ENCODE data around the gene ELAVL1. TPM values are rescaled to one million over a fixed set of nuclear protein-coding genes. Genes with fewer than 3 reads are reported as not detected.

ELAVL1 gene
- total and polyA plus RNA-seq, 12 donors, result 12.8 to 78.9 (median 44.6) TPM

DNA sequence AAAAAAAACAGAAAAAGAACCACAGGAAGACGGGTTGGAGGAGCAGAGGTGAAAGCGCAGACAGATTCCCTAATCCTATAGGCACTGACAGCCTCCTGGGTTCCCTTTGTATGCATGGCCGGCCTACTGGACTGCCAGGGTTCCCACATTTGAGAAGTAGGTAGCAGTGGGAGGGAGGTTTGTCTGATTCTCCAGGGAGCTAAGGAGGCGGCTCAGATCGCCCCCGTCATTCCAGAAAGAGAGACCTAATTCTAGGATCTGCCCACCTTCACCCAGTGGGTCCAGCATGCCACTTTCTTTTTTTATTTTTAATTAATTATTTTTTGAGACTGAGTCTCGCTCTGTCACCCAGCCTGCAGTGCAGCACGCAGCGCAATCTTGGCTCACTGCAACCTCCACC is 37.5 kb upstream of the ELAVL1 start:
- Histone ChIP-seq H3K4me3 (no peak overlapping the region), H3K27me3 (peaks cover 7% of the 10 kb centered on the region), H3K4me1 (replicated peaks in 1 of 2) (no peaks in the 10 kb centered on the region), H3K27ac (no peak overlapping the region), H3K9me3 (replicated peaks in 1 of 3) (no peaks in the 10 kb centered on the region), H3K36me3 (replicated peaks in 1 of 2) (no peaks in the 10 kb centered on the region)
- no peak for TF ChIP-seq POLR2A (IDR thresholded peaks at IDR 0.05)
- TF ChIP-seq, protein P1, sequence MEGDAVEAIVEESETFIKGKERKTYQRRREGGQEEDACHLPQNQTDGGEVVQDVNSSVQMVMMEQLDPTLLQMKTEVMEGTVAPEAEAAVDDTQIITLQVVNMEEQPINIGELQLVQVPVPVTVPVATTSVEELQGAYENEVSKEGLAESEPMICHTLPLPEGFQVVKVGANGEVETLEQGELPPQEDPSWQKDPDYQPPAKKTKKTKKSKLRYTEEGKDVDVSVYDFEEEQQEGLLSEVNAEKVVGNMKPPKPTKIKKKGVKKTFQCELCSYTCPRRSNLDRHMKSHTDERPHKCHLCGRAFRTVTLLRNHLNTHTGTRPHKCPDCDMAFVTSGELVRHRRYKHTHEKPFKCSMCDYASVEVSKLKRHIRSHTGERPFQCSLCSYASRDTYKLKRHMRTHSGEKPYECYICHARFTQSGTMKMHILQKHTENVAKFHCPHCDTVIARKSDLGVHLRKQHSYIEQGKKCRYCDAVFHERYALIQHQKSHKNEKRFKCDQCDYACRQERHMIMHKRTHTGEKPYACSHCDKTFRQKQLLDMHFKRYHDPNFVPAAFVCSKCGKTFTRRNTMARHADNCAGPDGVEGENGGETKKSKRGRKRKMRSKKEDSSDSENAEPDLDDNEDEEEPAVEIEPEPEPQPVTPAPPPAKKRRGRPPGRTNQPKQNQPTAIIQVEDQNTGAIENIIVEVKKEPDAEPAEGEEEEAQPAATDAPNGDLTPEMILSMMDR (IDR thresholded peaks at IDR 0.05), result no peak
- DNase-seq, result no peak
- WGBS, 4 donors, result 88 to 94% (median 92%) methylated on average over 9 of the region's 9 CpGs
- intact Hi-C loops (cut with DNase I), result no loop called here

- WGBS, 4 donors, result 67 to 87% (median 77%) methylated on average over 4 to 7 of the region's 7 CpGs
- Histone ChIP-seq H3K4me1 (replicated peaks in 1 of 2) (no peaks in the 10 kb centered on the region), H3K4me3 (no peak overlapping the region), H3K27ac (no peak overlapping the region), H3K27me3 (peaks cover 7% of the 10 kb centered on the region), H3K9me3 (replicated peaks in 1 of 3) (no peaks in the 10 kb centered on the region), H3K36me3 (replicated peaks in 1 of 2) (no peaks in the 10 kb centered on the region)
- intact Hi-C loops (cut with DNase I), result no loop called here
- no peak for TF ChIP-seq POLR2A (IDR thresholded peaks at IDR 0.05)
- TF ChIP-seq, protein P1 (IDR thresholded peaks at IDR 0.05), result no peak
- no peak for DNase-seq
These were observed 36.1 kb upstream of the ELAVL1 start for GRCh38 chr19:8041531-8041931.

DNA sequence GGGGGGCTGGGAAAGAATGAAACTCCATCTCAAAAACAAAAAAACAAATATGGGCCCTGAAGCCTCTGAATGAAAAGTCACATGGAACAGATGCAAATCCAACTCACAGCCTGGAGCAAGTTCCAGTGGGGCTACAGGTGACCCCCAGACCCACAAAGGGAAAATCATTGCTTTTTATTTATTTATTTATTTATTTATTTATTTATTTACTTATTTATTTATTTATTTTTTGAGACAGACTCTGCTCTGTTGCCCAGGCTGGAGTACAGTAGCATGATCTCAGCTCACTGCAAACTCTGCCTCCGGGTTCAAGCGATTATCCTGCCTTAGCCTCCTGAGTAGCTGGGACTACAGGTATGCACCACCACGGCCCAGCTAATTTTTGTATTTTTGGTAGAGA is 33.8 kb upstream of the ELAVL1 start:
- WGBS, 4 donors, result 71 to 95% (median 91%) methylated on average over 3 of the region's 3 CpGs

DNA sequence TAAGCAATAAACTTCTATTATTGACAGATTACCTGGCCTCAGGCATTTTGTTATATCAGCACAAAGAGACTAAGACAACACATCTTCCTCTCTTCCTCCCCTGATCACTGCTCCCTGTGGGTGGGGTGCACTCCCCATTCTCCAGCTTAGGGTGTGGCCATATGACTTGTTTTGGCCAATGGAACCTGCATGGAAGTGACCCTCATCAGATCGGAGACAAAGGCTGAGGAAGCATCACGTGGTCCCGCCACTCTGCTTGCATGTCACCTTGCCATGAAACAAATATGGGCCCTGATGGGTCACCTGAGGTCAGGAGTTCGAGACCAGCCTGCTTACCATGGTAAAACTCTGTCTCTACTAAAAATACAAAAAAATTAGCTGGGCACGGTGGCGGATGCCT is 33.4 kb upstream of the ELAVL1 start:
- Histone ChIP-seq H3K27ac (no peak overlapping the region), H3K4me3 (no peak overlapping the region), H3K9me3 (replicated peaks in 1 of 3) (no peaks in the 10 kb centered on the region), H3K27me3 (peaks cover 7% of the 10 kb centered on the region), H3K36me3 (replicated peaks in 1 of 2) (no peaks in the 10 kb centered on the region), H3K4me1 (replicated peaks in 1 of 2) (no peaks in the 10 kb centered on the region)
- no peak for DNase-seq
- WGBS, 4 donors, result 64 to 88% (median 78%) methylated on average over 6 of the region's 6 CpGs
- TF ChIP-seq, protein P1 (IDR thresholded peaks at IDR 0.05), result no peak
- no peak for TF ChIP-seq POLR2A (IDR thresholded peaks at IDR 0.05)
- intact Hi-C loops (cut with DNase I), result no loop called here

More for the DNA sequence above, 33.8 kb upstream of the ELAVL1 start:
- no peak for DNase-seq
- TF ChIP-seq POLR2A (IDR thresholded peaks at IDR 0.05), result no peak
- TF ChIP-seq, protein P1 (IDR thresholded peaks at IDR 0.05), result no peak
- no peaks in the 10 kb centered on the region for H3K4me1 ChIP-seq (replicated peaks in 1 of 2)
- no peak overlapping the region for H3K4me3 ChIP-seq
- no peaks in the 10 kb centered on the region for H3K36me3 ChIP-seq (replicated peaks in 1 of 2)
- no peak overlapping the region for H3K27ac ChIP-seq
- intact Hi-C loops (cut with DNase I), result no loop called here
- H3K9me3 ChIP-seq (replicated peaks in 1 of 3), result no peaks in the 10 kb centered on the region
- peaks cover 7% of the 10 kb centered on the region for H3K27me3 ChIP-seq

Data from adrenal gland (tissue), 12 donors.